Measurements from ENCODE around the gene TEX11.

DNA sequence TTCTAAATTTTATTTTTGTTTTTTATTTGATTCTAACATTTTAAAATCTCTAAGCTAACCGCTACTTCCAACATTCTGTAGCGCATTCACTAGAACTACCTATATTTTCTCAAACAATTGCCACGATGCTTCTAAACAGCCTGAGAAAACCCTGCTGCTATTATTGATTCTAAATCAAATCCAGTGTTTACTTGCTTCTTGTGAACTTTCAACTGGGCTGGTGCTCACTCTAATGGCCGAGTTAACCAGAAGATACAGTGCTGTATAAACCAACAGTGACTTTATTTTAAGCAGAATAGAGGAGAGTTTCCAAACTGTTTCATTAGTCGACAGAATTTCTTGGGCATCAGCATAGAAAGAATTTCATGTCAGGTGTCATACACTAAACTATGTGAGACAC, 353.6 kb downstream of the TEX11 start:
- TF ChIP-seq EZH2 (IDR thresholded peaks at IDR 0.05; ENCODE audit: insufficient read depth, poor library complexity, severe bottlenecking), result no peak
- no peak for TF ChIP-seq EZH2phosphoT487 (IDR thresholded peaks at IDR 0.05; ENCODE audit: insufficient read depth, low read depth)

Measured in GM23248 (cell line).